ENCODE data around the gene CNDP2.

DNA sequence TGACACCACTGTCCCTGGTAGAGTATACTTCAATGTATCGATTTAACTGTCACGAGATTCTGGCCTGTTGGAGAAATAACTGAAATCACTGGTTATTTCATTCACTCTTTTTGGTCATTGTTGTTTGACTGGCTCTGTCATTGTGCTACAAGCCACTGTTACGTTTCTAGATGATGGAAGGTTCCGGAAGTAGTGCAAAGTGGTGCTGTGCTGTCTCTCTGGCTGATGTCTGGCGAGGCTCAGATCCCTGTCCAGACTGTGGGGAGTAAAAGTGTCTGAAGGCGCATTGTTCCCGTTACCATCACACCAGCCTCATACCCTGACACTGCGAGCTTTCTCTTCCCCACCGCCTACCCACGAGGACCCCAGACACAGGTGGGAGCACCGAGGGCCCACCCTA is 49.8 kb downstream of the CNDP2 start:
- TF ChIP-seq, protein P1, sequence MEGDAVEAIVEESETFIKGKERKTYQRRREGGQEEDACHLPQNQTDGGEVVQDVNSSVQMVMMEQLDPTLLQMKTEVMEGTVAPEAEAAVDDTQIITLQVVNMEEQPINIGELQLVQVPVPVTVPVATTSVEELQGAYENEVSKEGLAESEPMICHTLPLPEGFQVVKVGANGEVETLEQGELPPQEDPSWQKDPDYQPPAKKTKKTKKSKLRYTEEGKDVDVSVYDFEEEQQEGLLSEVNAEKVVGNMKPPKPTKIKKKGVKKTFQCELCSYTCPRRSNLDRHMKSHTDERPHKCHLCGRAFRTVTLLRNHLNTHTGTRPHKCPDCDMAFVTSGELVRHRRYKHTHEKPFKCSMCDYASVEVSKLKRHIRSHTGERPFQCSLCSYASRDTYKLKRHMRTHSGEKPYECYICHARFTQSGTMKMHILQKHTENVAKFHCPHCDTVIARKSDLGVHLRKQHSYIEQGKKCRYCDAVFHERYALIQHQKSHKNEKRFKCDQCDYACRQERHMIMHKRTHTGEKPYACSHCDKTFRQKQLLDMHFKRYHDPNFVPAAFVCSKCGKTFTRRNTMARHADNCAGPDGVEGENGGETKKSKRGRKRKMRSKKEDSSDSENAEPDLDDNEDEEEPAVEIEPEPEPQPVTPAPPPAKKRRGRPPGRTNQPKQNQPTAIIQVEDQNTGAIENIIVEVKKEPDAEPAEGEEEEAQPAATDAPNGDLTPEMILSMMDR (conservative IDR thresholded peaks at IDR 0.05), result no peak
- TF ChIP-seq EZH2 (IDR thresholded peaks at IDR 0.05; ENCODE audit: low read depth), result no peak
